DMS53 (cell line): ENCODE data around the gene FRMD7.
"Not testable (repeated sequence)": the region's sequence is repeated elsewhere in the genome, so short reads cannot be mapped to it uniquely, and the experiment has no call there.

ENCODE experiments used
- DNase-seq: peaks from one replicate; lab custom pipeline; 2025; lab: John Stamatoyannopoulos, UW

The FRMD7 gene, protein sequence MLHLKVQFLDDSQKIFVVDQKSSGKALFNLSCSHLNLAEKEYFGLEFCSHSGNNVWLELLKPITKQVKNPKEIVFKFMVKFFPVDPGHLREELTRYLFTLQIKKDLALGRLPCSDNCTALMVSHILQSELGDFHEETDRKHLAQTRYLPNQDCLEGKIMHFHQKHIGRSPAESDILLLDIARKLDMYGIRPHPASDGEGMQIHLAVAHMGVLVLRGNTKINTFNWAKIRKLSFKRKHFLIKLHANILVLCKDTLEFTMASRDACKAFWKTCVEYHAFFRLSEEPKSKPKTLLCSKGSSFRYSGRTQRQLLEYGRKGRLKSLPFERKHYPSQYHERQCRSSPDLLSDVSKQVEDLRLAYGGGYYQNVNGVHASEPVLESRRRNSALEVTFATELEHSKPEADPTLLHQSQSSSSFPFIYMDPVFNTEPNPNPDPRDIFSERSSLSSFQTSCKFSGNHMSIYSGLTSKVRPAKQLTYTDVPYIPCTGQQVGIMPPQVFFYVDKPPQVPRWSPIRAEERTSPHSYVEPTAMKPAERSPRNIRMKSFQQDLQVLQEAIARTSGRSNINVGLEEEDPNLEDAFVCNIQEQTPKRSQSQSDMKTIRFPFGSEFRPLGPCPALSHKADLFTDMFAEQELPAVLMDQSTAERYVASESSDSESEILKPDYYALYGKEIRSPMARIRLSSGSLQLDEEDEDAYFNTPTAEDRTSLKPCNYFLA

DNA sequence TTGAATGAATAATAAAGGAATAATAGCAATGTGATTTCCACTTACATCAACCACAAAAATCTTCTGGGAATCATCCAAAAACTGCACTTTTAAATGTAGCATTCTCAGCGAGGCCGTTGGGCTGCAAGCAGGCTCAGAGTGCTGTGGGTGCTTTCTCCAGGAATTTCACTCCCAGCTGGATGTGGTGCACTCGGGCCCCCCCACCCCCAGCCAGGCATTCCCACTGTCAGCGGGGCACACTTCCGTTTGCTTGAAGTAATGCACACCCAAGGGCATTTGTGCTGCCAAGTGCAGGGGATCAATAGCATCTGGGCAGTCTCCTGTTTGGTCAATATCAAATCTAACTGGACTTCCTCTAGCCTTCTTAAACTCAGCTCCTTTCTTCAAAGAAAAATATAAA lies at the start of gene FRMD7:
Gene FRMD7, minus strand, starts transcription at position 278 of the 400 bp plus-strand sequence. Its CDS starts 176 bp downstream, at position 102.
- DNase-seq = no peak

DNA sequence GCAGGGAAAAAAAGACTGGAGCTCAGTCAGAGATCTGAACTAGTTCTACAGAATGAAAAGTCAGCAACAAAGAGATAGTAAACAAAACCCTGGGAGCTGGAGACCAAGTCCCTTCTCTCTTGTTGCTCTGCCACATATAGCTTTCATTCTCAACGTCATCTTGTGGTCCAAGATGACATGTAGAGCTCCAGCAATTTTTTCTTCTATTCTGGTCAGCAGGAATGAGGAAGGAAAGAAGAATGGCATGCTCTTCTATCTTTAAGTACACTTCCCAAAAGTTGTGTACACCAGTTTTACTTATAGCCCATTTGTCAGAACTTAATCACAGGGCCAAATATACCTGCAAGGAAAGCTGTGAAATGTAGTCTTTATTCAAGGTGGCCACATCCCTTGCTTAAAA lies 45.8 kb upstream of the FRMD7 start:
- DNase-seq = no peak

DNA sequence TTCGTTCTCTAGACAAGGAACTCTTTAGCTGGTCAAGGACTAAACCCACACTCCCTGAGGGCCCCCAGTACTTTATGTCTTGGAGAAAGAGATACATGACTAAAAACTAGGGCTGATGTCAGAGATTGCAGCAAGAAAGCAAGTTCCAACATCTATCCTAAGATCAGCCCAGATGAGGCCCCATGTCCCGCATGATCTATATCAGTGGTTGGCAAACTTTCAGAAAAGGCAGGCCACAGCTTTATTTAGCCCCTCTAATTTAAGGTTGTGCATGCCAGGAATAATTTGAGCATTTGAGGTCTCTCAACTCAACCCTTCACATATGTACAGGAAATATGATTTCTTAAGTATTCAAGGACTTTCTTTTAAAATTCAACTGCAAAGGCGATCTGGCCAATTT lies 44.1 kb upstream of the FRMD7 start:
- no peak for DNase-seq

DNA sequence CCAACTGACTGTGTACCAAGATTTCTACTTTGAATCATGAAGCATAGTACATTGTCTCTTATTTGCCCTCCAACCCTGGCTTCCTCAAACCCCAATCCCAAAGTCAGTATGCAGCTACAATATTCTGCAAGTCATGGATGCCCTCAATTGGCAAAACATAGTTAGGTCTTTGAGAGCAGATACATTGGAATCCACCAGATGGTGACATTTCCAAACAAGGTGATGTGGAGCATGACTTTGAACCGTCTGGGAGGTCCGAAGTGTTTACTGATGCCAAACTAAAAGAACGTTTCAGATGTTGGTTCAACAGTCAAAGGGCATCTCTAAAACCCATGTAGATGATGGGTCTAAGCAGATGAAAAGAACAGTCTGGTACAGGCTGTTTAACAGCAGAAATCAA lies 43.7 kb upstream of the FRMD7 start:
- DNase-seq = peak; percentile 12

DNA sequence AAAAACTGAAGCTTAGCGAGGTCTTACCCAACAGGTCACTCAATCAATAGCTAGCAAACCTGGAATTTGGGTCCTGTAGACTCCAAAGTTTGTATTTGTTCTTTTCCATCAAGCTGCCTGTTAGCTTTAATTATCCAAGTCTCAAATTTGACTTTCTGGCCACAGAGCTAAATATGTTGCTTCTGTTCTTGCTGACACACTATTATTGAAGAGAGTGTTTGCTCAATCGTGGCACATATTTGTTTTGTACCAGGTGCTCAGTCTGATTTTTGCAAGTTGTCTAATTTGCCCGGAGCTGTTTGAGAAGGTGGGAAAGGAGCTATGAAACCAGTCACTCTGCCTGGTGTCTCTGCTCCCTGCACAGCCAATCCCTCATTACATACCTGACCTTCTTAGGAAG lies 41.7 kb upstream of the FRMD7 start:
- peak; percentile 41 for DNase-seq

DNA sequence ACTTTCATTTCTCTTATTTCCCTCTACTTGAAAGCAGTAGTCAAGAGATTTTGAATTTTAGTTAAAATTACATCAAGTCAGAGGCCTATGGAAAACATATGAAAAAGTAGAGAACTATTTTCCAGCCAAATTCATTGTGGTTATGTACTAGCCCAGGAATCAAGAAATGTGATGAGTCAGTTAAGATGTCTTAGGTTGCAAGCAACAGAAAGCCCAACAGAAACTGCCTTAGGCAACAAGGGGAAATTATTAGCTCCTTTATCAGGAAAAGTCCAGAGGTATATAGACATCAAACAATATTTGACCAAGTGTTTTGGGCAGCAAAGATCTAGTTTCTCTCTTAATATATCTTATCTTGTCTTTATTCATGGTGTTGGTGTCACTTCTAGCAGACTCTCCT lies 37.8 kb upstream of the FRMD7 start:
- DNase-seq = no peak

DNA sequence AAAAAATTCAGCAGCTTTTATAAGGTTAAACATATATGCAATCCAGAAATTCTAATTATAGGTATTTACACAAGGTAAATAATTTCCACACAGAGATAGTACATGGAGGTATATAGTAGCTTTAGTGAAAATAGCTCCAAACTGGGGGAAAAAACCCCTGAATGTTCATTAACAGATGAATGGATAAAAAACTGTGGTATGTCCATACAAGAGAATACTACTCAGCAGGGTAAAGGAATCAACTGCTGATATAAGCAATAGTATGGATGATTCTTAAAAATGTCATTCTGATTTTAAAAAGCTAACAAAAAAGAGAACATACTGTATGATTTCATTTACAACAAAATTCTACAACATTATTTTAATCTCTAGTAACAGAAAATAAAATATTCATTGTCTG lies 37.2 kb upstream of the FRMD7 start:
- DNase-seq = no peak

DNA sequence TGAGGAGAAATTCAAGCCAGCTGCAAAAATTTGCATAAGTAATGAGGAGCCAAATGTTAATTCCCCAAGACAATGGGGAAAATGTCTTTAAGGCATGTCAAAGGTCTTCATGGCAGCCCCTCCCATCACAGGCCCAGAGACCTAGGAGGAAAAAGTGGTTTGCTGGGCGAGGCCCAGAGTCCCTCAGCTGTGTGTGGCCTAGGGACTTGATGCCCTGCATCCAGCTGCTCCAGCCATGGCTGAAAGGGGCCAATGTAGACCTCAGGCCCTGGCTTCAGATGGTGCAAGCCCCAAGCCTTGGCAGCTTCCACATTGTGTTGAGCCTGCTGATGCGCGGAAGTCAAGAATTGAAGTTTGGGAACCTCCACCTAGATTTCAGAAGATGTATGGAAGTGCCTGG lies 35.3 kb upstream of the FRMD7 start:
- DNase-seq = not testable (repeated sequence)

DNA sequence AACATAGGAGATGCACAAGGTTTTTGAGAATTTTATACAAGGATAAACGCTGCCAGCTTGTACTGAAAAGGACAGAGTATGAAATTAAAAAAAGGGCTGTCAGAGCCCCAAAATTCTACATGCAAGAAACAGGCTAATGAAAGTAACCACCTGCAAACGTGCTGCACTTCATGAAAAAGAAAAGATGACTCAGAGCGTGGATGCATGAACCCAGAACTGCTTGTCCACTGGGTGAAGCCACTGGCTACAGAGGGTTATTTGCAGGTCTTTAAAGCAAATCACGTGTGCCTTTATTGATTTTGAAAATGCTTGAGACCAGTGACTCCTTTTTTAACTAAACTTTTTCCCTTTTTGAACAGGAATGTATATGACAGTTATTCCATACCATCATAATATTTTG lies 25.3 kb upstream of the FRMD7 start:
- DNase-seq = no peak

DNA sequence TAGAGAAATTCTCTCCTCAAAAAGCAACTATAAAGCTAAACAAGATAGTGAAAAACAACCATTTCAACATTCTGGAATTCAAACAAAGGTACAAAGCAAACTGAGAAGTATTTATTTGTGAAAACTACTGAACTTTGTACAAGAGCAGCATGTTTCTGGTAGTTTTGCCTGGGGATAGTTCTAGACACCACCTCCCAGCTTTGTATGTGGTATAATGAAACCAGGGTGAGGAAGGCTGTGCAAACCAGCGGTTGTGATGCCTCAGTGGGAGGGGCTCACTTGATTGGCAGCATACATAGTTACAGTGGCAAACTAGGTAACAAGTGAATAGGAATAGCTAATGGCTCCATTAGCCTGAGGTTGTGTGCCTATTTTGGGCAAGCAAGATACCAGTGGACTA lies 18.6 kb upstream of the FRMD7 start:
- DNase-seq = no peak

DNA sequence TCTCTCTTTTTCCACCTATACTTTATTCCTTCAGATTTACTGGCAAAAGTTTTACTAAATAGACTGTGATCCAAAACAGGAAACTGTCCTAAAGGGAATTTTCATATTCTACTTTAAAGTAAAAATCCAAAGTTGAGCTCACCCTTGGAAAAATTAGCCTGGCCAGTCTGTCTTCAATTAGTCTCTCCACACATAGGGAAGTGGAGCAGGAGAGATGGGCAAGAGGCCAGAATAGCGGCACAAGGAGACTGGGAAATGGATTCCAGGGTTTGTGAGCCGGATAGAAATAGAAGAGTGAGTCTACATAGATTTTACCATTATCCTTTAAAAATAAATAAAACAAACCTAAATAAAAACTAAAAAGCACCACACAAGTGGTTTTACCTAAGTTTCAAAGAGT lies 16.2 kb upstream of the FRMD7 start:
- no peak for DNase-seq

DNA sequence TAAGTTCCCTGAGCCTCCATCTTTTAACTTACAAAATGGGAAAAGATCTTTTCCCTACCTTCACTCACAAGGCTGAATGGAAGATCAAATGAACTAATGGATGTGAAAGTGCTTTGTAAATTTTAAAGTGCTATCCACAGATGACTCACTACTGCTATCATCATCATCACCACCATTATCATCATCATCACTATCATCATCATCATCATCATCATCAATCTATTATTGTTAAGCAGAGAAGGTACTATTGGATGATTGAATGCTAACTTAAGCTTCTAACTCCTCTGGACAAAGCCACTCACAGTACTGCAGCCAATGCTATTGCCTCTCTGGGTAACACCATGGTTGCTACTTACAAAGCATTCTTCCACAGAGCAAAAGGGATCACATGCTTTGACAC lies 1.9 kb downstream of the FRMD7 start:
- DNase-seq = no peak

DNA sequence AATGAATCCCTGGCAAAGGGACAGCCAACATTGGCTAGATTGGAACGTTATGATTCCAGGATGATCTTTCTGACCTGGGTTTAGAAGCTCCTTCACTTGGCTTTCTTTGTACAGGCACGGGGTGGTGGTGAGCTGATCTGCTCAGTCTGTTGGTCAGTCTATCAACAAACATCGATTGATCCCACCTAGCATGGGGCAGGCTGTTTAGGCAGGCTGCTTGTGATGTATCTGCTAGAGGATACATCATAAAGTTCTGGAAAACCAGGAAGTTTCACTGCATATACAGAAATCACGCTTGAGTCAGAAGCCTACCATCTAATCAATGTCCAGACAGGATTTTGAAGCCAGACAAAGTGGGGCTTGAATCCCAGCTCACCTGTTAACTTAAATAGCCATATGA lies 6.9 kb downstream of the FRMD7 start:
- no peak for DNase-seq

DNA sequence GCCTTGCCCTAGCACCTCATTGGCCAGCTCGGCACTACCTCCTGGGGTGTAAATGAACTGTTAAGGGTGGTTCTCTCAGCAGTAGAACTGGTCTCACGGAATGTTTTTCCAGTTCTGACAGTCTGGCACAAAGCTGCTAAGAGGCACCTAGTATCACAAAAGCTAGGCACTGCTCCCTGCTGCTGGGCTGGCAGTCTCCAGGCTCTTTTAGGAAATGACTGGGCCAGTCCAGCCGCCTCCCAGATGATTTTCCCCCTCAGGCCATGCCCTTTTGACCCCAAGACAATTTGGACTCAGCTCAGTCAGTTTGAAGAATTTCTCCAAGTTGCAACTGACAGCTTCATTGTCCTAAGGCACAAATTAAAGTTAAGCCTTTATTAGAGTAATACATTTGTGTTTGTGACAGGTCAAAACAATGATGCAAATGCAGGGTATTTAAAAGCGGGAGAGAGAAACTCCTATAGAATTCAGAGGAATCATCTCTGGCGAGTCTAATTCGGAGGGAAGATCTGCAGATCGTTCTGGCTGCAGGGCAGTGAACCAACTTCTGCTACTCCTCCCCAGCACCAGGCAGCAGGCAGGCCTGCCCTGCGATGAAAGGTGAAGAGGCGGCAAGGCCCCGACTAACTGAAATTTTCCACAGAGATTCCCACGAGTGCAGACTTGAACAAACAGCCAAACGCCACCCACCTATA lies 7.9 kb downstream of the FRMD7 start:
- DNase-seq = no peak

DNA sequence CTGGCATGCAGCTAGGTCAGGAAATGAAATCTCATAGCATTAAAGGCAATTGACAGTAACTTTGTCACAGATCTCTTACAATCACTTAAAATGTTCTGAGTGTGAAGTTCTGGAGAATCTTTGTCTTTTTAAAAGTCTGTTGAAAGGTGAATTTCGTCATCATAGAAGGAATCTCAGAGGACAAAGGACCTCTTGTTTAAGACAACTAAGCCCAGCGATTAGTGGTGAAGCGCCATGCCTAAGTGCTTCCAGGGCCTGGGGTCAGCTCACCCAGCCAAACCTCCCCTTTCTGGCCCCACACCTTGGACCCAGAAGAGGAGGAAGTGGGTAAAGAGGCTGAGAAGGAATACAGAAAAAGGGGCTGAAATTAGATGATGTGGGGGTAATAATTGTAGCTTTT lies 8.5 kb downstream of the FRMD7 start:
- no peak for DNase-seq

DNA sequence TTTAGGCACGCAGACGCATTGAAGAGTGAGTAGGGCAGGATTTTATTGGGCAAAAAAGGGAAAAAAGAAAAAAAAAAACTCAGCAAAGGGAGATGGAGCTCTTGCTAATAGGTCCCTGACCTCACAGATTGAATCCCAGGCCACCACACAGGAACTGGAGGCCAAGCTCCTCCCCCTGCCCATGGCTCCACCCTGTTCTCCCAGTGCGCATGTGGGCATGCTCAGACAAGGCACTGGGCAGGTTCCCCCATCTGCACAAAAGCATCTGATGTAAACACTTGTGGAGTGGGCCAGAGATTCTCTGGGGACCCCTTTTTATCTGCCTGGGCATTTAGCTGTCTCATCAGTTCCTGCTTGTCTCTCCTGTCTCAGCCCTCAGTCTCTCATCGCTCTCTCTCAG lies 9.5 kb downstream of the FRMD7 start:
- DNase-seq = no peak

DNA sequence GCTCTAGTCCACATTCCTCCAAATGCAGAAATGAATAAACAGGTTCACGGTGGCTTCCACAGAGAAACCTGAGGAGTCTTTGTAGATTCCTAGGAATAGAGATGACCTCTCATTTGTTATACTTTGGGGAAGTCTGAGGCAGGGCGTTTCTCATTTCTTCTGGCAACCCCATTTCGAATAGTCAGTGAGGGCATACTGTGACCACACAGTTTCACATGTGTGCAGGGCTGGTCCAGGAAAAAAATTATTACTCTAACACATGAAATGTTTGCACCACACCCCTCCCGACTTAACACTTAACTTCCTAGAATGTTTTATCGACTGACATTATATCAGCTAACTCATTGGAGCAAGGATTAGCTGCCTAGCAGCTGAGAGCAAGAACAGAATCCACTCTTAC lies 12.0 kb downstream of the FRMD7 start:
- no peak for DNase-seq

DNA sequence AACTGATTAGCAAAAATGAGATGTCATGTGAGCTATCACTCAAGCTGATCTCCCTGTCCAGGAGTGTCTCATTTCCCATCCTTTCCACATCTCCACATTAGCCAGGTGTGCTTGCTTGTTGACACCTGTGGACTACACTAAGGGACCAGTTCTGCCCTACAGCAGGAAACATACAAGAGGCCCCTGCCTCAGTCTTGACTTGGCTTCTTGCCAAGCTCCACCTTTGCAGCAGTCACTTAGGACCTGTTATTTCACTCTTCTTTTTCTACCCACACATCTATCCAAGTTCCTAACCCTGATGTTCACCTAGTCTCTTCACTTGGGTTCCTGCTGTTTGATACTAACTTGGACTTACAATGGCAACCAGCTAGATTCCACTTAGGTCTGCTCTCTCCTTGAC lies 13.2 kb downstream of the FRMD7 start:
- peak; percentile 54 for DNase-seq

DNA sequence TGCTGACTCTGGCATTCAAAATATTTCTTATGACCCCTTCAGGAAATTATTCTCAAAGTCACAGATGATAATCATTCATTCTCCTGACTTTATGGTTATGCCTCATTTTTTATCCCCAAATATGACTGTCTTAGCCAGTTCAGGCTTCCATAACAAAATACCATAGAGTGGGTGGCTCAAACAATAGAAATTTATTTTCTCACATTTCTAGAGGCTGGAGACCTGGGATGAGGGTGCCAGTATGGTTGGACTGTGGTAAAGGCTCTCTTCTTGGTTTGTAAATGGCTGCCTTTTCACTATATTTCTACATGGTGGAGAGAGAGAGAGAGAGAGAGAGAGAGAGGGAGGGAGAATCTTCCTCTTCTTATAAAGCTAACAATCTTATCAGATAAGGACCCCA lies 20.5 kb downstream of the FRMD7 start:
- DNase-seq = no peak

DNA sequence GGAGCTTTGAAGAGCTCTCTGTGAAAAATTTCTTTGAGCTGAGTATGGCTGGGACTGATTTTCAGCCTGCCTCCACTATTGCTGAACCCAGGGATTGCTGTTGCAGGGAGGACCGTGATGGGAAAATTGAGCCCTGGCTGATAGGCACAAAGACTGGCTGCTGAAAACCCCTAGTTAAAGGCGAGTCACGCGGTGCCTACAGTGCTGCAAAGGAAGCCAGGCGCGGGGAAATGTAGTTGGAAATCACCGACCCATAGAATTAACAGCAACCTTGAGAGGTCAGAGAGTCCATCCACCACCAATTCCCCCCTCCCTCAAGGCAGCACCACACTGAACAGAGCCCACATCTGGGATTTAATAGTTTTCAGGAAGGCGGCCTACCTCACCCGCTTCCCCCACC lies 26.0 kb downstream of the FRMD7 start:
- no peak for DNase-seq

DNA sequence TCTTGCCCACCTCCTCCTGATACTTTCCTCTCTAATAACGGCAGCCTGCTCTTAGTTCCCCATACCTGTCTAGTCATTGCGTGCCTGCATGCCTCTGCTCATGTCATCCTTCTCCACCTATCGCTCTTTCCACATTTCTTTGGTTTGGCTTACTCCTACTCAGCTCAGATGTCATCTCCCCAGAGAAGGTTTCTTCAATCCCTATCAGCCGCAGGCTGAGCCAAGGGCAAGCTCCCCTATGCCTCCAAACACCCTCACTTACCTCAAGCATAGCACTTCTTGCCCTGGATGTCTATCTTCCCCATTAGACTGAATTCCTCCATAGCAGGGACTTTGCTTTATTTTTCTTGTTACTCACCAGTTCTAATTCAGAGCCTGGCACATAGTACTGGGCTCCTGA lies 26.6 kb downstream of the FRMD7 start:
- no peak for DNase-seq

DNA sequence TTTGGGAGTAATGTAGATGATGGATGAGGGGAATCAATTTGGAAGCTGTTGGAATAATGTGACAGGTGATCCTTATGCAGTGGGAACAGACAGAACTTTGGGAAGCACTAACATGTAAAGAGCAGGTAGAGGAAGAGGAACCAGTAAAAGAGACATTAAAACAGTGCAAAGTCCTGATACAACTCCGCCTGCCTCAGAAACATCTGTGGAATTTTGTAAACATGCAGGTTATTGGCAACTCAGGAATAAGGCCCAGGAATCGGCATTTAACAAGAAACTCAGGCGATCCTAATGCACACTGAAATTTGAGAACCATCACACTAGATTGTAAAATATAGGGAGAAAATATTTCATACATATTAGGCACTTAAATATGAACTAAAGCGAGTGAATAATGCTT lies 29.1 kb downstream of the FRMD7 start:
- DNase-seq = not testable (repeated sequence)

DNA sequence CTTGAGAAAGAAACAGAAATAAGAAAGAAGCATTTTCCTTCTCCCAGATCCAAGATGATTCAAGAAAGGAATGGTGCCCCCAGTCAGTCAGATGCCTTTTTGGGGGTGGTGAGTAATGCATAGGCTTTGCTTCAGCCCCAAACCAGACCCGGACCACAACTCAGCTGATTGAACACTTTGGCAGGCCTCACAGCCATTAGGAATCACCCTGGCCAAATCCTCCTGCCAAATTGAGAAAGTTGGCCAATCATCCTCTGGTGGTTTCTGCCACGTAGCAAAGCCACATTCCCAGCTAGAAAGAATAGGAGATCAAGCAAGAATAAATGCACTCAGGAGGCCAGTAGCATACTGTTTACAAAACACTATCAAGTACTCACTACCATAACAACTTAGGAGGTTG lies 33.7 kb downstream of the FRMD7 start:
- DNase-seq = peak; percentile 9
